T-helper 22 cell (primary cell): Measurements from ENCODE around the gene PDS5B.
"Not testable (repeated sequence)": the region's sequence is repeated elsewhere in the genome, so short reads cannot be mapped to it uniquely, and the experiment has no call there.

Experiments
- DNase-seq: peaks from one replicate; pipeline ENCODE4 v3.0.0-alpha.2; 2020; ENCODE audit warnings: low read depth

Gene PDS5B

GRCh38 chr13:32729097-32729496 lies 142.8 kb downstream of the PDS5B start:
- not testable (repeated sequence) for DNase-seq

- DNase-seq, result no peak
Observed at GRCh38 chr13:32731074-32731473, 144.8 kb downstream of the PDS5B start.

GRCh38 chr13:32731576-32731975 lies 145.3 kb downstream of the PDS5B start:
- DNase-seq, result no peak

GRCh38 chr13:32733690-32734089 lies 147.4 kb downstream of the PDS5B start:
- DNase-seq, result no peak

GRCh38 chr13:32734511-32734910 lies 148.3 kb downstream of the PDS5B start:
- no peak for DNase-seq

GRCh38 chr13:32735859-32736258 lies 149.6 kb downstream of the PDS5B start:
- DNase-seq, result no peak

GRCh38 chr13:32736648-32737047 lies 150.4 kb downstream of the PDS5B start:
- DNase-seq, result no peak

GRCh38 chr13:32737111-32737571 lies 150.9 kb downstream of the PDS5B start:
- DNase-seq, result no peak

GRCh38 chr13:32737679-32738078 lies 151.4 kb downstream of the PDS5B start:
- DNase-seq, result no peak

GRCh38 chr13:32745509-32745908 lies 159.3 kb downstream of the PDS5B start:
- no peak for DNase-seq

GRCh38 chr13:32746474-32746873 lies 160.2 kb downstream of the PDS5B start:
- DNase-seq, result no peak

GRCh38 chr13:32748305-32748704 lies 162.1 kb downstream of the PDS5B start:
- DNase-seq, result no peak

- no peak for DNase-seq
Observed at GRCh38 chr13:32751340-32751739, 165.1 kb downstream of the PDS5B start.

GRCh38 chr13:32752311-32752710 lies 166.1 kb downstream of the PDS5B start:
- no peak for DNase-seq

- no peak for DNase-seq
Observed at GRCh38 chr13:32752997-32753606, 166.8 kb downstream of the PDS5B start.

- no peak for DNase-seq
Observed at GRCh38 chr13:32754179-32754578, 167.9 kb downstream of the PDS5B start.

- DNase-seq, result no peak
Observed at GRCh38 chr13:32759152-32759551, 172.9 kb downstream of the PDS5B start.

GRCh38 chr13:32761472-32761871 lies 175.2 kb downstream of the PDS5B start:
- DNase-seq, result no peak

GRCh38 chr13:32779119-32779518 lies 192.9 kb downstream of the PDS5B start:
- DNase-seq, result no peak

- DNase-seq, result no peak
Observed at GRCh38 chr13:32781906-32782305, 195.7 kb downstream of the PDS5B start.

- DNase-seq, result no peak
Observed at GRCh38 chr13:32783067-32783466, 196.8 kb downstream of the PDS5B start.

- no peak for DNase-seq
Observed at GRCh38 chr13:32790731-32791130, 204.5 kb downstream of the PDS5B start.

- DNase-seq, result no peak
Observed at GRCh38 chr13:32791545-32792172, 205.4 kb downstream of the PDS5B start.

- DNase-seq, result no peak
Observed at GRCh38 chr13:32796754-32797153, 210.5 kb downstream of the PDS5B start.
